ENCODE measurements around the gene NHS.

- TF ChIP-seq CTCF (IDR thresholded peaks at IDR 0.05; ENCODE audit: borderline replicate concordance, extremely low read depth, low read length, poor library complexity, severe bottlenecking): no peak
- TF ChIP-seq EZH2 (IDR thresholded peaks at IDR 0.05; ENCODE audit: borderline replicate concordance, low read depth, low read length, severe bottlenecking): no peak
These were observed 28.2 kb downstream of the NHS start for GRCh38 chrX:17403189-17403691.
